Mesendoderm (in vitro differentiated cells): ENCODE measurements around the gene ORC1.
A peak's percentile ranks its signal among the peaks of the same experiment; 100 is the strongest.

ENCODE experiments used
- DNase-seq: peaks from one replicate; pipeline ENCODE4 v3.0.0; 2013
- H2AK5ac ChIP-seq: 2 replicates; pipeline ENCODE4 v1.6.1; 2013; ENCODE audit warnings: low read length, inconsistent platforms
- H2BK120ac ChIP-seq: 2 replicates; pipeline ENCODE4 v1.6.1; 2013; ENCODE audit warnings: low read depth, mild to moderate bottlenecking, low read length, moderate library complexity, mixed read lengths
- H2BK15ac ChIP-seq: replicated peaks from 2 replicates; pipeline ENCODE4 v1.6.1; 2013; ENCODE audit warnings: low read depth, mild to moderate bottlenecking, moderate library complexity
- H2BK5ac ChIP-seq: 2 replicates; pipeline ENCODE4 v1.6.1; 2013; ENCODE audit warnings: low read length, inconsistent platforms
- H3K18ac ChIP-seq: 2 replicates; pipeline ENCODE4 v1.6.1; 2013; ENCODE audit warnings: mild to moderate bottlenecking, low read length, mixed read lengths
- H3K23ac ChIP-seq: one replicate; pipeline ENCODE4 v1.6.1; 2013; ENCODE audit warnings: low read length
- H3K27ac ChIP-seq: 2 replicates; pipeline ENCODE4 v1.5.1; 2013; ENCODE audit warnings: low read depth, mild to moderate bottlenecking, inconsistent platforms, low read length, moderate library complexity
- H3K27me3 ChIP-seq: 2 replicates; pipeline ENCODE4 v1.6.1; 2013; ENCODE audit warnings: low read length, control low read depth, mild to moderate bottlenecking, inconsistent platforms; ENCODE audit not compliant: insufficient read depth, poor library complexity
- H3K36me3 ChIP-seq: 2 replicates; pipeline ENCODE4 v1.6.1; 2013; ENCODE audit warnings: low read length, inconsistent platforms; ENCODE audit not compliant: control insufficient read depth, insufficient read depth
- H3K4ac ChIP-seq: one replicate; pipeline ENCODE4 v1.6.1; 2013; ENCODE audit warnings: low read depth, mild to moderate bottlenecking, low read length, moderate library complexity
- H3K4me1 ChIP-seq: 2 replicates; pipeline ENCODE4 v1.6.1; 2013; ENCODE audit warnings: low read depth, low read length, inconsistent platforms; ENCODE audit not compliant: control insufficient read depth
- H3K4me2 ChIP-seq: 2 replicates; pipeline ENCODE4 v1.6.1; 2013; ENCODE audit warnings: low read length
- H3K4me3 ChIP-seq: 2 replicates; pipeline ENCODE4 v1.5.1; 2013; ENCODE audit warnings: mild to moderate bottlenecking, low read length
- H3K56ac ChIP-seq: one replicate; pipeline ENCODE4 v1.6.1; 2013; ENCODE audit warnings: low read length
- H3K79me1 ChIP-seq: 2 replicates; pipeline ENCODE4 v1.6.1; 2013; ENCODE audit warnings: low read length, inconsistent platforms
- H3K79me2 ChIP-seq: 2 replicates; pipeline ENCODE4 v1.6.1; 2013; ENCODE audit warnings: mild to moderate bottlenecking, low read length; ENCODE audit not compliant: control insufficient read depth, insufficient read depth
- H3K9ac ChIP-seq: 2 replicates; pipeline ENCODE4 v1.6.1; 2013; ENCODE audit warnings: low read length, inconsistent platforms
- H4K5ac ChIP-seq: one replicate; pipeline ENCODE4 v1.6.1; 2013; ENCODE audit warnings: low read length
- H4K8ac ChIP-seq: one replicate; pipeline ENCODE4 v1.6.1; 2013; ENCODE audit warnings: low read depth, mild to moderate bottlenecking, control low read depth, low read length, moderate library complexity
- WGBS: extraction: QIAGEN DNeasy Blood & Tissue Kit; methylation state at CpG from one replicate; pipeline ENCODE4 v1.1.7; 2013; ENCODE audit warnings: low lambda C conversion rate, missing lambda C conversion rate; ENCODE audit not compliant: insufficient coverage; ENCODE audit errors: extremely low coverage; 5-methylcytosine and 5-hydroxymethylcytosine counted together

The ORC1 gene

DNA sequence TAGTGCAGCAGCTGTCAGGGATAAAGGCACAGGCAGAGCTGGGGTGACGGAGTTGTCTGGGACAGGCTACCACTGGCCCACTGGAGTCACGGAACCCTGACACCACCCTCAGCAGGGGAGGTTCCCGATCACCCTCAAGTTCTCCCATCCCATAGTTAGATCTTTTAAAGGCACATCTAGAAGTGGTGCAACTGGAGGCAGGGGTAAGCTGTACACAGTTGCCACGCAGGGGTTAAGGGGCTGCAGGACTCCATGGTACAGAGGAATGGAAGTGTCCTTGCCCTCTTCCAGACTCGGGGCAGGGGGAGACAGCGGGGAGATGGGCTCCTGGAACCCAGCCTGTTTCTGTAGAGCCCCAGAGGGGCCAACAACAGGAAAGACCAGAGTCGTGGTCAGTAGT lies 51.5 kb downstream of the ORC1 start:
- H3K56ac ChIP-seq = no peak overlapping the region
- H3K4me3 ChIP-seq = no peak overlapping the region
- H3K36me3 ChIP-seq = peaks cover 16% of the 10 kb centered on the region
- no peak overlapping the region for H4K8ac ChIP-seq
- no peak overlapping the region for H3K27ac ChIP-seq
- H2BK5ac ChIP-seq = no peak overlapping the region
- H3K9ac ChIP-seq = no peak overlapping the region
- no CpG with 5 or more reads among the region's 7 CpGs for WGBS
- no peaks in the 10 kb centered on the region for H3K79me1 ChIP-seq
- no peak overlapping the region for H2BK15ac ChIP-seq
- no peak overlapping the region for H4K5ac ChIP-seq
- no peaks in the 10 kb centered on the region for H3K79me2 ChIP-seq
- no peak for DNase-seq
- no peak overlapping the region for H2AK5ac ChIP-seq
- no peak overlapping the region for H3K18ac ChIP-seq
- no peak overlapping the region for H2BK120ac ChIP-seq
- H3K4ac ChIP-seq = no peak overlapping the region
- H3K23ac ChIP-seq = no peak overlapping the region
- no peak overlapping the region for H3K4me2 ChIP-seq
- H3K4me1 ChIP-seq = peaks cover 2% of the 10 kb centered on the region
- H3K27me3 ChIP-seq = no peaks in the 10 kb centered on the region

GRCh38 chr1:52348704-52349300 lies 55.4 kb downstream of the ORC1 start:
- Histone ChIP-seq H2BK15ac (no peak overlapping the region), H3K18ac (no peak overlapping the region), H3K23ac (no peak overlapping the region), H3K9ac (no peak overlapping the region), H3K4me2 (no peak overlapping the region), H2BK5ac (no peak overlapping the region), H4K5ac (no peak overlapping the region), H3K56ac (no peak overlapping the region), H4K8ac (no peak overlapping the region), H3K79me1 (no peaks in the 10 kb centered on the region), H3K4me3 (no peak overlapping the region), H3K79me2 (no peaks in the 10 kb centered on the region), H3K4me1 (peaks cover 2% of the 10 kb centered on the region), H3K36me3 (peaks cover 3% of the 10 kb centered on the region), H3K4ac (no peak overlapping the region), H2BK120ac (no peak overlapping the region), H3K27me3 (no peaks in the 10 kb centered on the region), H3K27ac (no peak overlapping the region), H2AK5ac (no peak overlapping the region)
- WGBS = no CpG with 5 or more reads among the region's 8 CpGs
- peak; percentile 75 for DNase-seq

GRCh38 chr1:52346653-52347052 lies 57.6 kb downstream of the ORC1 start:
- Histone ChIP-seq H2BK120ac (no peak overlapping the region), H3K79me2 (no peaks in the 10 kb centered on the region), H3K79me1 (no peaks in the 10 kb centered on the region), H2BK5ac (no peak overlapping the region), H3K4me1 (peaks cover 2% of the 10 kb centered on the region), H3K27me3 (no peaks in the 10 kb centered on the region), H4K5ac (no peak overlapping the region), H3K23ac (no peak overlapping the region), H3K4me2 (no peak overlapping the region), H2AK5ac (no peak overlapping the region), H4K8ac (no peak overlapping the region), H3K18ac (no peak overlapping the region), H3K56ac (no peak overlapping the region), H3K4ac (no peak overlapping the region), H3K27ac (no peak overlapping the region), H2BK15ac (no peak overlapping the region), H3K4me3 (no peak overlapping the region), H3K9ac (no peak overlapping the region), H3K36me3 (no peaks in the 10 kb centered on the region)
- WGBS = no CpG with 5 or more reads among the region's 4 CpGs
- no peak for DNase-seq

GRCh38 chr1:52345252-52345651 lies 59.0 kb downstream of the ORC1 start:
- no peaks in the 10 kb centered on the region for H3K4me1 ChIP-seq
- no peak overlapping the region for H2AK5ac ChIP-seq
- no peak overlapping the region for H2BK15ac ChIP-seq
- H3K18ac ChIP-seq = no peak overlapping the region
- H3K9ac ChIP-seq = no peak overlapping the region
- H3K56ac ChIP-seq = no peak overlapping the region
- no peaks in the 10 kb centered on the region for H3K79me1 ChIP-seq
- H3K4me3 ChIP-seq = no peak overlapping the region
- H3K27me3 ChIP-seq = no peaks in the 10 kb centered on the region
- H3K79me2 ChIP-seq = no peaks in the 10 kb centered on the region
- no peak overlapping the region for H2BK120ac ChIP-seq
- DNase-seq = no peak
- no peak overlapping the region for H3K4ac ChIP-seq
- no peak overlapping the region for H4K5ac ChIP-seq
- no peak overlapping the region for H3K4me2 ChIP-seq
- H4K8ac ChIP-seq = no peak overlapping the region
- H2BK5ac ChIP-seq = no peak overlapping the region
- H3K27ac ChIP-seq = no peak overlapping the region
- H3K23ac ChIP-seq = no peak overlapping the region
- no peaks in the 10 kb centered on the region for H3K36me3 ChIP-seq
- WGBS = no CpG with 5 or more reads among the region's 2 CpGs

- H2BK120ac ChIP-seq = no peak overlapping the region
- H4K8ac ChIP-seq = no peak overlapping the region
- no peaks in the 10 kb centered on the region for H3K36me3 ChIP-seq
- no peak overlapping the region for H3K56ac ChIP-seq
- H3K18ac ChIP-seq = no peak overlapping the region
- no peaks in the 10 kb centered on the region for H3K27me3 ChIP-seq
- H4K5ac ChIP-seq = no peak overlapping the region
- H3K27ac ChIP-seq = no peak overlapping the region
- H3K4me2 ChIP-seq = no peak overlapping the region
- no peak overlapping the region for H2BK5ac ChIP-seq
- H3K79me1 ChIP-seq = no peaks in the 10 kb centered on the region
- no peak for DNase-seq
- no peaks in the 10 kb centered on the region for H3K79me2 ChIP-seq
- H3K4me1 ChIP-seq = no peaks in the 10 kb centered on the region
- no peak overlapping the region for H2BK15ac ChIP-seq
- H3K4ac ChIP-seq = no peak overlapping the region
- no CpG with 5 or more reads among the region's 3 CpGs for WGBS
- no peak overlapping the region for H3K23ac ChIP-seq
- no peak overlapping the region for H3K9ac ChIP-seq
- H3K4me3 ChIP-seq = no peak overlapping the region
- no peak overlapping the region for H2AK5ac ChIP-seq
These were observed 60.2 kb downstream of the ORC1 start for GRCh38 chr1:52343979-52344378.

GRCh38 chr1:52341655-52342260 lies 62.5 kb downstream of the ORC1 start:
- Histone ChIP-seq H3K27me3 (no peaks in the 10 kb centered on the region), H2BK5ac (no peak overlapping the region), H3K18ac (no peak overlapping the region), H2AK5ac (no peak overlapping the region), H4K5ac (no peak overlapping the region), H2BK15ac (no peak overlapping the region), H3K9ac (no peak overlapping the region), H2BK120ac (no peak overlapping the region), H4K8ac (no peak overlapping the region), H3K27ac (no peak overlapping the region), H3K56ac (no peak overlapping the region), H3K4me2 (no peak overlapping the region), H3K79me2 (no peaks in the 10 kb centered on the region), H3K4me3 (no peak overlapping the region), H3K4me1 (no peaks in the 10 kb centered on the region), H3K79me1 (no peaks in the 10 kb centered on the region), H3K36me3 (no peaks in the 10 kb centered on the region), H3K23ac (no peak overlapping the region), H3K4ac (no peak overlapping the region)
- no CpG with 5 or more reads among the region's 7 CpGs for WGBS
- DNase-seq = no peak
